Tracheal epithelial cell (primary cell): Measurements from ENCODE around the gene MEX3A. TPM values are rescaled to one million over a fixed set of nuclear protein-coding genes. Genes with fewer than 3 reads are reported as not detected.

Experiments used
- total RNA-seq: library from RNA; depleted of rRNA; stranded (reverse); fragments of >200 nt; gene quantifications from 2 replicates; pipeline ENCODE4 v1.2.1, GENCODE V29; 2014

MEX3A gene, protein sequence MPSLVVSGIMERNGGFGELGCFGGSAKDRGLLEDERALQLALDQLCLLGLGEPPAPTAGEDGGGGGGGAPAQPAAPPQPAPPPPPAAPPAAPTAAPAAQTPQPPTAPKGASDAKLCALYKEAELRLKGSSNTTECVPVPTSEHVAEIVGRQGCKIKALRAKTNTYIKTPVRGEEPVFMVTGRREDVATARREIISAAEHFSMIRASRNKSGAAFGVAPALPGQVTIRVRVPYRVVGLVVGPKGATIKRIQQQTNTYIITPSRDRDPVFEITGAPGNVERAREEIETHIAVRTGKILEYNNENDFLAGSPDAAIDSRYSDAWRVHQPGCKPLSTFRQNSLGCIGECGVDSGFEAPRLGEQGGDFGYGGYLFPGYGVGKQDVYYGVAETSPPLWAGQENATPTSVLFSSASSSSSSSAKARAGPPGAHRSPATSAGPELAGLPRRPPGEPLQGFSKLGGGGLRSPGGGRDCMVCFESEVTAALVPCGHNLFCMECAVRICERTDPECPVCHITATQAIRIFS
- 1.9 and 6.5 TPM in 2 replicates for total RNA-seq

DNA sequence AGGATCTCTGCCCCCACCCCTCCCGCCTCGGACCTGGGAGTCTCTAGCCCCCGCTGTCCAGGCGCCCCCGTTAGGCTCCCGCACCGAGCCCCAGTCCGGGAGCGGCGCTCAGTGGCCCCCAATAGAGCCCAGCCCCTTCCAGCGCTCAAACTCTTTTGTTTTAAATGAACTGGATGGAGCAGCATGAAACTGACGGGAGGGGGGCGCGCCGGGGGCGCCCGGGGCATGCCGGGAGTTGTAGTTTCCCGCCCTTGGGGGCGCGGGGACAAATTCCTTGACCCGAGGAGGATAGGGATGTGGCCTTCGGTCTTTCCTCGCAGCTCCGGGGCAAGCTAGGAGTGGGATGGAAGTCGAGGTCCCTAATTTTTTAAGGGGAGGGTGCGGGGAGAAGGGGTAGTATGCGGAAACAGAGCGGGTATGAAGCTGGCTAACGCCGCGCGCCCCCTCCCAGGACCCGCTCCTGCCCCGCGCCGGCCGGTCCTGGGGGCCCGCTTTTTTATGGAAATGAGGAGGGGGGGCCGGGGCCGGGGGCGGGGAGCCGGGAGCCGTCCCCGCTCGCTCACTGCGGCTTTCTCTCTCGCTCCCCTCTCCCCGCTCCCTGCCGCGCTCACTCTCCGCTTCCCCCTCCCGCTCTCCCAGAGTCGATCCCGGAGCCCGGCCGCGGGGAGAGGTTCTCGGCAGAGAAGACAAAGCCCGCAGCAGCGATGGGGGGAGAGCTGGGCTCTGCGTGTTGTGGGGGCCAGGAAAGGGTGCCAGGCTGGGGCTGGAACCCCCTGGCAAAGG lies at the start of gene MEX3A:
MEX3A (minus strand) TSS at position 157 of the 783 bp plus-strand sequence. CDS start 467 bp downstream, outside the sequence.

DNA sequence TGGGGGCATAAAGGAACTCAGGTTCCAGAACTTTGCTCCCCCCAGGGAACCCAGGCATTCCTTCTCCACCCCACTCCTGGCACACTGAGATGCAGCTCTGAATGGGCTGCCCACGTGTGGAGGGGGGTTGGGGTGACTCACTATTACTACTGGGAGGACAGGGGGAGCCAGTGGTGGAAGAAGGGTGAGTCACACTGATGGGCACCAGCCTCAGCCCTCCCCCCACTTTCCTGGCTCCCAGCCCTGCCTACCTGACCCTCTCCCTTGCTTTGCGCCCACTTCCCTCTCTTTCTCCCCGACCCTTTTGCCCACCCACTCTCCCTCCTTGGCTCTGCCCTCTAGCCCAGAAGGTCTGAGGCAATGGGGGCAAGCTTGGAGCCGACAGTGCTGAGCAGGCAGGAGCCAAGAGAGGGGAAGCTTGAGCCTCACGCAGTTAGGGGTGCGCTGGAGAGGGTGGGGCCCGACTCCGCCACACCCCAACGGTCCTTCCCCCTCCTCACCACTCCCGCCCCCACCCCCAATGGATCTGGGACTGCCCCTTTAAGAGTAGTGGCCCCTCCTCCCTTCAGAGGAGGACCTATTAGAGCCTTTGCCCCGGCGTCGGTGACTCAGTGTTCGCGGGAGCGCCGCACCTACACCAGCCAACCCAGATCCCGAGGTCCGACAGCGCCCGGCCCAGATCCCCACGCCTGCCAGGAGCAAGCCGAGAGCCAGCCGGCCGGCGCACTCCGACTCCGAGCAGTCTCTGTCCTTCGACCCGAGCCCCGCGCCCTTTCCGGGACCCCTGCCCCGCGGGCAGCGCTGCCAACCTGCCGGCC lies 32.0 kb upstream of the MEX3A start, which contains the start of gene LMNA:
LMNA (plus strand) TSS at position 611 of the 818 bp plus-strand sequence. CDS start 208 bp downstream, outside the sequence.

DNA sequence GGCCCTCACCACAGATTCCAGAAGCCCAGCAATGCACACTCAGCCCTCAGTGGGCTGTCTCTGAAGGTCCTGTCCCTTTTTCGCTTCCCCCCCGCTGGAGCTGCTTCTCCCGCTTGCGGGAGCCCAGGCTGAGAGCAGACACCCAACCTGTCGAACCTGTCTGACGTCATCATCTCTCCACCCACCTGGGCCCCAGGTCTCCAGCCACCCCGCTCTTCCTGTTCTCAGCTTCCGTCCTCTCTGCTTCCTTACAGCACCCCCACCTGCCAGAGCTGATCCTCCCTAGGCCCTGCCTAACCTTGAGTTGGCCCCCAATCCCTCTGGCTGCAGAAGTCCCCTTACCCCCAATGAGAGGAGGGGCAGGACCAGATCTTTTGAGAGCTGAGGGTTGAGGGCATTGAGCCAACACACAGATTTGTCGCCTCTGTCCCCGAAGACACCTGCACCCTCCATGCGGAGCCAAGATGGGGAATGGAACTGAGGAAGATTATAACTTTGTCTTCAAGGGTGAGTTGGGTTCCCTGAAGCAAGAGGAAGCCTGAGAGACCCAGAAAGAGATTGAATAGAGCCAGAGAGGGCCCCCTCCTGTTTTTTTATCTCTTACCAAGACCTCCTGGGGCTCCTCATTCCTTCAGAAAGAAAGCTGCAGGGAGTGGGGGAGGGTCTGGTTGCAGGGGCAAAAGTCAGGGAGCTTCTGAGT lies 21.2 kb downstream of the MEX3A start, which contains the start of gene RAB25:
RAB25 (plus strand) TSS at position 224 of the 700 bp plus-strand sequence; CDS start at position 465, 241 bp downstream.

DNA sequence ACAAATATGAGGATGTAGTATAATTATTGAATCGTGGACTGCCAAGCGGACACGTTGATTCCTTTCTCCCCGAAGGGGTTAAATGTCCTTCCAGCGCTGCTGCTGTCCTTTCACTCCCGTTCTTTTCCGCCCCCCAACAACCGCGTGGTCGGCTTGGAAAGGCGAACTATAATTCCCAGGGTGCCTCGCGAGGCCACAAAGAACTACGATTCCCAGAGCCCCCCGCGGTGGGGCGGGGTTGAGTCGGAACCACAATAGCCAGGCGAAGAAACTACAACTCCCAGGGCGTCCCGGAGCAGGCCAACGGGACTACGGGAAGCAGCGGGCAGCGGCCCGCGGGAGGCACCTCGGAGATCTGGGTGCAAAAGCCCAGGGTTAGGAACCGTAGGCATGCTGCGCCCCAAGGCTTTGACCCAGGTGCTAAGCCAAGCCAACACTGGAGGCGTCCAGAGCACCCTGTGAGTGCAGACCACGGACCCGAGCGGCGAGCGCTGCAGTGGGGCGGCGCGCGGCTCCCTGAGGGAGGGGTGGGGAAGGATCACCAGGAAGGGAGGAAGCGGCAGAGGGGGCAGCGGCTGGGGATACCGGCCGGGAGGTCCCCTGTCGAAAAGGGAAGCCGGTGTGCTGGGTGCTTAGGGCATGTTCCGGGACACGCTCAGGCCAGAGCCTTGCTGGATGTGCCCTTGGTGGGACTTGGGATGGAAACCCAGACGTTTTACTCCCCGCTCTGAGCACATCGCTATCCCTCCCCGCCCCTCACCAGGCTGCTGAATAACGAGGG lies 27.6 kb downstream of the MEX3A start, which contains the start of gene LAMTOR2:
LAMTOR2 (plus strand) TSS at position 283 of the 781 bp plus-strand sequence; CDS start at position 391, 108 bp downstream.

GRCh38 chr1:156053768-156054499 lies 28.3 kb downstream of the MEX3A start, which contains the start of gene UBQLN4:
TSS of gene UBQLN4 (minus strand) at chr1:156053798. CDS start at chr1:156053701, 97 bp downstream.

Other genes with a start within 250 kb of the MEX3A start
- 16.0 and 17.4 TPM in 2 replicates for gene GON4L, start 225.3 kb downstream of the MEX3A start, total RNA-seq
- 0.21 and 3.4 TPM in 2 replicates for gene SYT11, start 222.9 kb downstream of the MEX3A start, total RNA-seq
- 35.0 and 35.2 TPM in 2 replicates for gene RIT1, start 171.1 kb downstream of the MEX3A start, total RNA-seq
- gene KHDC4, start 148.1 kb downstream of the MEX3A start, total RNA-seq, result 12.3 and 23.9 TPM in 2 replicates
- 0.24 TPM in 1 of 2 replicates, not detected in the other for gene RXFP4, start 140.8 kb downstream of the MEX3A start, total RNA-seq
- 55.6 and 76.6 TPM in 2 replicates for gene ARHGEF2, start 103.9 kb downstream of the MEX3A start, total RNA-seq
- 326 and 576 TPM in 2 replicates for gene SSR2, start 61.5 kb downstream of the MEX3A start, total RNA-seq
- 17.6 and 18.3 TPM in 2 replicates for gene UBQLN4, start 28.7 kb downstream of the MEX3A start, total RNA-seq
- 48.4 and 74.9 TPM in 2 replicates for gene LAMTOR2, start 27.7 kb downstream of the MEX3A start, total RNA-seq
- gene RAB25, start 21.3 kb downstream of the MEX3A start, total RNA-seq, result 52.2 and 69.4 TPM in 2 replicates
- gene LMNA, start 32.2 kb upstream of the MEX3A start, total RNA-seq, result 687 and 701 TPM in 2 replicates
- 3.4 TPM in 2 replicates for gene SEMA4A, start 71.1 kb upstream of the MEX3A start, total RNA-seq
- gene SLC25A44, start 111.6 kb upstream of the MEX3A start, total RNA-seq, result 4.8 and 6.8 TPM in 2 replicates
- 36.4 and 58.4 TPM in 2 replicates for gene PMF1, start 130.5 kb upstream of the MEX3A start, total RNA-seq
- gene BGLAP, start 159.7 kb upstream of the MEX3A start, total RNA-seq, result 0.24 TPM in 1 of 2 replicates, not detected in the other
- 0.72 TPM in 1 of 2 replicates, not detected in the other for gene PAQR6, start 165.6 kb upstream of the MEX3A start, total RNA-seq
- 53.5 and 67.0 TPM in 2 replicates for gene SMG5, start 200.4 kb upstream of the MEX3A start, total RNA-seq
- gene TMEM79, start 201.9 kb upstream of the MEX3A start, total RNA-seq, result 6.3 and 6.8 TPM in 2 replicates
- gene GLMP, start 213.2 kb upstream of the MEX3A start, total RNA-seq, result 28.9 and 37.7 TPM in 2 replicates
- gene VHLL, start 216.8 kb upstream of the MEX3A start, total RNA-seq, result 0.72 TPM in 1 of 2 replicates, not detected in the other